NCI-H1105 (cell line): ENCODE data around the gene TBX19.

Experiments used
- DNase-seq: peaks from one replicate; lab custom pipeline; 2025; lab: John Stamatoyannopoulos, UW

Gene TBX19

GRCh38 chr1:168360151-168361021 is 79.7 kb downstream of the TBX19 start:
- DNase-seq = no peak

GRCh38 chr1:168361252-168361651 is 80.6 kb downstream of the TBX19 start:
- no peak for DNase-seq

GRCh38 chr1:168362991-168363390 is 82.3 kb downstream of the TBX19 start:
- no peak for DNase-seq
